HAP-1 (cell line): Measurements from ENCODE around the gene KCNC4.

Experiments
- DNase-seq, 2 experiments: peaks; one replicate each; pipeline ENCODE4 v3.0.0-alpha.2; 2016 to 2020; ENCODE audit warnings: low spot score in 2 of 2
- H3K27me3 ChIP-seq: fragments of 250-450 bp; sonication (Bioruptor Pico); 2 replicates; pipeline ENCODE4 v1.5.1; 2020; ENCODE audit warnings: low read depth, mild to moderate bottlenecking, moderate library complexity
- H3K36me3 ChIP-seq: fragments of 250-450 bp; sonication (Bioruptor Pico); replicated peaks from 2 replicates; pipeline ENCODE4 v1.5.1; 2020; ENCODE audit warnings: mild to moderate bottlenecking
- H3K4me1 ChIP-seq: fragments of 250-450 bp; sonication (Bioruptor Pico); 2 replicates; pipeline ENCODE4 v1.5.1; 2020; ENCODE audit warnings: mild to moderate bottlenecking
- H3K4me3 ChIP-seq: fragments of 250-450 bp; sonication (Bioruptor Pico); 2 replicates; pipeline ENCODE4 v1.5.1; 2020; ENCODE audit warnings: mild to moderate bottlenecking, moderate library complexity
- H3K9me3 ChIP-seq: fragments of 250-450 bp; sonication (Bioruptor Pico); 2 replicates; pipeline ENCODE4 v1.5.1; 2020; ENCODE audit warnings: mild to moderate bottlenecking, moderate library complexity
- in situ Hi-C: fragments of 300-500 bp; cut with MboI; formaldehyde crosslinking; loops from 3 replicates; pipeline ENCODE4 v1.14.3; 2020; ENCODE audit warnings: low sequenced_read_pairs, inconsistent platforms, mixed read lengths

The KCNC4 gene

GRCh38 chr1:110253213-110253612 is 43.1 kb downstream of the KCNC4 start:
- no peak for DNase-seq
- Histone ChIP-seq H3K4me3 (no peak overlapping the region), H3K27me3 (0 out of 2 replicates have a peak, but pooled peaks cover 2% of the 10 kb centered on the region), H3K4me1 (no peaks in the 10 kb centered on the region), H3K9me3 (no peaks in the 10 kb centered on the region), H3K36me3 (no peaks in the 10 kb centered on the region)
- in situ Hi-C loops, result no loop called here

- H3K36me3 ChIP-seq, result no peaks in the 10 kb centered on the region
- in situ Hi-C loops, result no loop called here
- no peak for DNase-seq
- H3K27me3 ChIP-seq, result 0 out of 2 replicates have a peak, but pooled peaks cover 2% of the 10 kb centered on the region
- H3K9me3 ChIP-seq, result no peaks in the 10 kb centered on the region
- H3K4me1 ChIP-seq, result no peaks in the 10 kb centered on the region
- H3K4me3 ChIP-seq, result no peak overlapping the region
Measured at GRCh38 chr1:110254604-110255391, 44.7 kb downstream of the KCNC4 start.

GRCh38 chr1:110255392-110255787 is 45.3 kb downstream of the KCNC4 start:
- no peaks in the 10 kb centered on the region for H3K4me1 ChIP-seq
- H3K9me3 ChIP-seq, result no peaks in the 10 kb centered on the region
- in situ Hi-C loops, result no loop called here
- no peak overlapping the region for H3K4me3 ChIP-seq
- H3K36me3 ChIP-seq, result no peaks in the 10 kb centered on the region
- DNase-seq, result no peak
- H3K27me3 ChIP-seq, result 0 out of 2 replicates have a peak, but pooled peaks cover 2% of the 10 kb centered on the region

DNA sequence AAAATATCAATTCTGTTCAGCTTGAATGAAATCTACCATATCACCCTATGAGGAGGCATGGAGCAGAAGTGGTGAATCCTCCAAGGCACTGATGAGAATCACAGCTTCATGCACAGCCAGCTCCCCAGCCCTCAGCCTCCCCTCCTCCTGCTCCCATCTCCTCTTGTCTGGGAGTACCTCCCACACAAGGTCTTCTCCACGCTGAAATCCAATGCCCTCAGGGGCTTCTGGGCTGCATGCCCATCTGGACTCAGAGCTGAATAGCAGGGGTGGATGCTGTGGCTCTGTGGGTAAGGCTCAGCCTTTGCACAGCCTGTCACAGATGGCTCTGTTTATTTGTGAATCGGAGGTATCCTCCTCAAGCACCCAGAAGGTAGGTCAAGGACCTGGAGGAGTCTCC is 48.6 kb downstream of the KCNC4 start:
- in situ Hi-C loops, result no loop called here
- Histone ChIP-seq H3K36me3 (no peaks in the 10 kb centered on the region), H3K9me3 (no peaks in the 10 kb centered on the region), H3K4me1 (no peaks in the 10 kb centered on the region), H3K4me3 (no peak overlapping the region), H3K27me3 (peaks cover 13% of the 10 kb centered on the region)
- DNase-seq, result no peak

DNA sequence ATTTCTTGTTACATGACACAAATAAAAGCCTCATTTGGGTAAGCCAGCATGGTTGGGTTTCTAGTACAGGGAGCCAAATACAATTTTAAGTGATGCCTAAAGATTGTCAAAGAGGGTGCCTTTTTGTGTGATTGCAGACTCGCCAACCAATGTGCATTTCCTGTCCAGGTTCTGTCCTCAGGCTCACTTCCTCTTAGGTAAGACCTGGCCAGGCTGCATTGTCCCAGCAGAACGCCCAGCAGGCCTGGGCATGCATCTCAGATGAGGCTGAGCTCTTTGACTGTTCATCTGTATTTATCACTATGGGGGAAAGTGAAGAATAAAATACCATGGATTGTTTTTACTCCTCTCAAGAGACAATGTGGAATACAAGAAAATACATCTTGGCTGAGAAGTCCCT is 49.7 kb downstream of the KCNC4 start:
- Histone ChIP-seq H3K4me3 (no peak overlapping the region), H3K4me1 (no peaks in the 10 kb centered on the region), H3K27me3 (peaks cover 13% of the 10 kb centered on the region), H3K36me3 (no peaks in the 10 kb centered on the region), H3K9me3 (no peaks in the 10 kb centered on the region)
- in situ Hi-C loops, result no loop called here
- no peak for DNase-seq
